ENCODE results near the gene U2SURP. TPM values are rescaled to one million over a fixed set of nuclear protein-coding genes. Genes with fewer than 3 reads are reported as not detected.

The U2SURP gene
- total RNA-seq, 2 donors from 2014 or later: 139 to 160 TPM

DNA sequence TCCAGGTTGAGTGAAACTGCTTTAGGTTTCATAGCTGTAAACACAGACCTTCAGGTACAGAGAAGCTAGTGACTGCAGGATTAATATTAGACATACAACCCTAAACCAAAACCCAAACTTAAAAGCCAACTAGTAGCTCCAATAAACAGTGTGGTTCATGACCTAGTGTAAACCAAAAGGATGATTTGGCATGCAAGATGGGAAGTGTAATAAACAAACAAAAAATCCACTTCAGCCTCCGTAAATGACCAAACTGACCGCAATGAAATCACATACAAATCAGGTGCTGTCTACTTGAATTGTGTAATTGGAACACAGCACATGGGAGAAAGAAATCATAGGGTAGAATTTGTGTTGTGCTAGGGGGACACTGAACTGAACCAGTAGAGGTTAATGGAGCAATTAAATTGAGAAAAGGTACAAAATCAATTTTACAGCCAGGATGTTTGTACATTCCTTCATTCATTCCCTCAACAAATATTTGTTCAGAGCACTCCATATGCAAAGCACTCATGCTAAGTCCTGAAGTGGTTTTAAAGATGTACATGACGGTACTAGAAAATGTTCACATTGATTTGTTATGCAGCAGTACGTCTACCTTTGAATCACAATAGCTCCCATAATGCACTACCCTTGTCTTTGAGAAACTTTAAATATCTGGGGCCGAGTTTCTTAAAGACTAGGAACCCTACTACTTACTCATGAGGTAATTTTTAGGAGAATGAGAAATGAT, 96.8 kb downstream of the U2SURP start:
- Histone ChIP-seq H3K4me1 (ENCODE audit: control insufficient read depth, insufficient read depth, low read length) (no peaks in the 10 kb centered on the region), H3K27ac (ENCODE audit: low read depth, low read length) (no peak overlapping the region), H3K36me3 (ENCODE audit: control insufficient read depth, insufficient read depth, low read length) (no peaks in the 10 kb centered on the region), H3K4me3 (ENCODE audit: low read length) (no peak overlapping the region), H3K9me3 (ENCODE audit: control insufficient read depth, low read length) (peaks cover 17% of the 10 kb centered on the region), H3K27me3 (ENCODE audit: control insufficient read depth, insufficient read depth, low read length, poor library complexity, severe bottlenecking) (no peaks in the 10 kb centered on the region), H3K9ac (ENCODE audit: extremely low read depth, low read length, poor library complexity, severe bottlenecking) (no peak overlapping the region)
- no peaks in the 10 kb centered on the region for H3K4me1 Mint-ChIP-seq
- no peaks in the 10 kb centered on the region for H3K36me3 Mint-ChIP-seq (ENCODE audit: low read depth)
- TF ChIP-seq, protein P1, sequence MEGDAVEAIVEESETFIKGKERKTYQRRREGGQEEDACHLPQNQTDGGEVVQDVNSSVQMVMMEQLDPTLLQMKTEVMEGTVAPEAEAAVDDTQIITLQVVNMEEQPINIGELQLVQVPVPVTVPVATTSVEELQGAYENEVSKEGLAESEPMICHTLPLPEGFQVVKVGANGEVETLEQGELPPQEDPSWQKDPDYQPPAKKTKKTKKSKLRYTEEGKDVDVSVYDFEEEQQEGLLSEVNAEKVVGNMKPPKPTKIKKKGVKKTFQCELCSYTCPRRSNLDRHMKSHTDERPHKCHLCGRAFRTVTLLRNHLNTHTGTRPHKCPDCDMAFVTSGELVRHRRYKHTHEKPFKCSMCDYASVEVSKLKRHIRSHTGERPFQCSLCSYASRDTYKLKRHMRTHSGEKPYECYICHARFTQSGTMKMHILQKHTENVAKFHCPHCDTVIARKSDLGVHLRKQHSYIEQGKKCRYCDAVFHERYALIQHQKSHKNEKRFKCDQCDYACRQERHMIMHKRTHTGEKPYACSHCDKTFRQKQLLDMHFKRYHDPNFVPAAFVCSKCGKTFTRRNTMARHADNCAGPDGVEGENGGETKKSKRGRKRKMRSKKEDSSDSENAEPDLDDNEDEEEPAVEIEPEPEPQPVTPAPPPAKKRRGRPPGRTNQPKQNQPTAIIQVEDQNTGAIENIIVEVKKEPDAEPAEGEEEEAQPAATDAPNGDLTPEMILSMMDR (conservative IDR thresholded peaks at IDR 0.05): no peak
- H3K9me3 Mint-ChIP-seq: peaks cover 20% of the 10 kb centered on the region
- H3K27me3 Mint-ChIP-seq (ENCODE audit: insufficient read depth): peaks cover 2% of the 10 kb centered on the region
- WGBS, 2 experiments (ENCODE audit: insufficient coverage in 1 of 2, insufficient read length in 1 of 2): 84 to 100% methylated on average over 3 to 5 of the region's 5 CpGs
- H3K4me3 Mint-ChIP-seq: no peak overlapping the region
- H3K27ac Mint-ChIP-seq: no peak overlapping the region
- DNase-seq: no peak

DNA sequence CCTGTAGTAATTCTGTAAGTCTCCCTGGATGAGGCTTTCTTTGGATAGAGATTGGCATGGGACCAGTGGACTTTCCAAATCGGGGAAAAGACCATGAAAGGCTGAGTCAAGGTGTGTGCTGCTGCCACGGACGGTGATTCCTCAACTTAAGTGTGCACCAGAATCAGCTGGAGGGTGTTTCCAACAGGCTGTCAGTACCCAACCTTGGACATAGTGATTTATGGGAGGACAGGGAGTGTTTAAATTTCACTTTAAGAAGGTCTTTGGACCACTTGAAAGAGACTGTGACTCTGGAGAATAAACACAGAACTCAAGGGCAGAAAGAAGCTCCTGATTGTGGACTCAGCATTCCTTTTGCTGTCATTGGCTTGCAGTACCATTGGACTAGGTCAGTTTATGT, 97.8 kb downstream of the U2SURP start:
- H3K4me1 ChIP-seq (ENCODE audit: control insufficient read depth, insufficient read depth, low read length): no peaks in the 10 kb centered on the region
- H3K9me3 ChIP-seq (ENCODE audit: control insufficient read depth, low read length): peaks cover 17% of the 10 kb centered on the region
- no peak overlapping the region for H3K9ac ChIP-seq (ENCODE audit: extremely low read depth, low read length, poor library complexity, severe bottlenecking)
- Mint-ChIP-seq H3K4me3 (no peak overlapping the region), H3K4me1 (no peaks in the 10 kb centered on the region), H3K9me3 (peaks cover 30% of the 10 kb centered on the region), H3K27ac (no peak overlapping the region), H3K27me3 (ENCODE audit: insufficient read depth) (peaks cover 2% of the 10 kb centered on the region), H3K36me3 (ENCODE audit: low read depth) (no peaks in the 10 kb centered on the region)
- TF ChIP-seq, protein P1 (conservative IDR thresholded peaks at IDR 0.05): no peak
- H3K4me3 ChIP-seq (ENCODE audit: low read length): no peak overlapping the region
- H3K36me3 ChIP-seq (ENCODE audit: control insufficient read depth, insufficient read depth, low read length): no peaks in the 10 kb centered on the region
- no peaks in the 10 kb centered on the region for H3K27me3 ChIP-seq (ENCODE audit: control insufficient read depth, insufficient read depth, low read length, poor library complexity, severe bottlenecking)
- DNase-seq: no peak
- 88 to 90% methylated on average over 3 of the region's 3 CpGs for WGBS, 2 experiments (ENCODE audit: insufficient coverage in 1 of 2, insufficient read length in 1 of 2)
- H3K27ac ChIP-seq (ENCODE audit: low read depth, low read length): no peak overlapping the region

DNA sequence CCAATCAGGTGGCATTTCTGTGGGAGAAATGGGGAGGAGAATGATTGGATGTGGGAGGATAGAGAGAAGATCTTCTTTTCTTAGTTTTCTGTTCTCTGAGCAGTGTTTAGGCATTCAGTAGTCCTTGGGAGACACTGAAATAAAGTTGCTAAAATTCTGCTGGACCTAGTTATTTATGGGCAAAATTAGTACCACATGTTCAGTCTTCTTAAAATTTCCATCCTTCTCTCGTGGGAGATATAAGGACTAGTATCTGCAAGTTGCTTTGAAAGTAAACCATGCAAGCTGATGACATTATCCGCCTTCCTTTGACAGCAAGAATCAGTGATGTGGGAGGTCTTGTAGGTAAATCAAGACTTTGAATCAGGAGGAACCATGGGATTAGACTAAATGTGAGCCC, 98.3 kb downstream of the U2SURP start:
- peaks cover 2% of the 10 kb centered on the region for H3K27me3 Mint-ChIP-seq (ENCODE audit: insufficient read depth)
- no peaks in the 10 kb centered on the region for H3K4me1 Mint-ChIP-seq
- DNase-seq: no peak
- no peak overlapping the region for H3K4me3 Mint-ChIP-seq
- TF ChIP-seq, protein P1 (conservative IDR thresholded peaks at IDR 0.05): no peak
- Histone ChIP-seq H3K9ac (ENCODE audit: extremely low read depth, low read length, poor library complexity, severe bottlenecking) (no peak overlapping the region), H3K27ac (ENCODE audit: low read depth, low read length) (no peak overlapping the region), H3K9me3 (ENCODE audit: control insufficient read depth, low read length) (peaks cover 19% of the 10 kb centered on the region), H3K36me3 (ENCODE audit: control insufficient read depth, insufficient read depth, low read length) (no peaks in the 10 kb centered on the region), H3K27me3 (ENCODE audit: control insufficient read depth, insufficient read depth, low read length, poor library complexity, severe bottlenecking) (no peaks in the 10 kb centered on the region), H3K4me1 (ENCODE audit: control insufficient read depth, insufficient read depth, low read length) (no peaks in the 10 kb centered on the region), H3K4me3 (ENCODE audit: low read length) (no peak overlapping the region)
- H3K9me3 Mint-ChIP-seq: peaks cover 35% of the 10 kb centered on the region
- peaks cover 1% of the 10 kb centered on the region for H3K36me3 Mint-ChIP-seq (ENCODE audit: low read depth)
- 90 to 96% methylated on average over 2 of the region's 2 CpGs for WGBS, 2 experiments (ENCODE audit: insufficient coverage in 1 of 2, insufficient read length in 1 of 2)
- no peak overlapping the region for H3K27ac Mint-ChIP-seq

Measured in endodermal cell (in vitro differentiated cells).